Bone marrow (tissue), 2 donors: Measurements from ENCODE around the gene C2CD2.

Experiments
- DNase-seq, 2 donors: peaks; one replicate each; lab custom pipeline; 2025; lab: John Stamatoyannopoulos, UW

C2CD2 gene

DNA sequence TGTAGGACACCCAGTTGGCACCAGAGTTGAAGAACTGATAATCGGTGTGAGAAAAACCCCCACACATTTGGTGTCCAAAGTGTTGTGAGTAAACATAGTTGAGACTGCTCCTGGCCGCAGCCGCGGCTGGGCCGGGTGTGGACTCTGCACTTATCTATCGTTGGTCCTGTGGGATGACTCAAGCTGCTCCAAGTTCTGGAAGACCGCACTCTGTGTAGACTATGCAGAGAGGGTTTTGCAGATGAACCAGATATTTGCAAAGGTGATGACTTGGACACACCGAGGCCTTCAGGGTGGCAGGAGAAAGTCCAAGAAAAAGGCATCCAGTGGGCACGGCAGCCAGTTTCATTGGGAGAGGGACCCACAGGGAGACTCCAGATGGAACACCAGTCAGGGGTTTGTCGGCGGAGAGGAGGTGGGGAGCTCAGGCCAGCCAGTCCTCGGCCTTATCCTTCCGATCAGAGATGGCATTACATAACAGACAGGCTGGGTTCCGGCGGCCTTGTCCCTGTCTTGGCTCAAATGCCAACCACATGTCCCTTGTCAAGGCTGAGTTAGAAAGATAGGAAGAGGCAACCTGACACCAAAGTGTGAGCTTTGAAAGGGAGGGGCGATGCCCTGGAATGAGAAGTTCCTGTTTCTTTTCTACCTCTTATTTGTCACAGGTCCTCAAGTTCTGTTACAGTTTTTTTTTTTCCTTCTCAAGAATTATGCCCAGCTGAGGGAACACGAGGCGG is 21.1 kb downstream of the C2CD2 start:
- peak in 1 of 2 donors; percentile 90 for DNase-seq

DNA sequence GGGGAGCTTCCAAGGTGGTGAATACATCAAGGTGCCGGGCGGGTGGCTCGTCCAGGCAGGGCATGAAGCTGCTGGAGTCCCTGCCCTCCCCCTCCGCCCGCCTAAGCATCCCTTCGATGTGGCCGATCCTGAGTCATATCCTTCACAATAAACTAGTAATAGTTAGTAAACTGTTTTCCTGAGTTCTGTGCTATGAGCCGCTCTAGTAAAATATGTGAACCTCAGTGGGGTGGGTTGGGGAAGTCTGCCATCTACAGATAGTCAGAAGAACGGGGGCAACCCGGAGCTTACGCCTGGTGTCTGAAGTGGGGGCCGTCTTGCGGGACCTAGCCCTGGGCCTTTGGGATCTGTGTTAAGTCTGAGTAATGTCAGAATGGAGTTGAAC is 21.6 kb downstream of the C2CD2 start:
- DNase-seq: peak in 1 of 2 donors; percentile 79

DNA sequence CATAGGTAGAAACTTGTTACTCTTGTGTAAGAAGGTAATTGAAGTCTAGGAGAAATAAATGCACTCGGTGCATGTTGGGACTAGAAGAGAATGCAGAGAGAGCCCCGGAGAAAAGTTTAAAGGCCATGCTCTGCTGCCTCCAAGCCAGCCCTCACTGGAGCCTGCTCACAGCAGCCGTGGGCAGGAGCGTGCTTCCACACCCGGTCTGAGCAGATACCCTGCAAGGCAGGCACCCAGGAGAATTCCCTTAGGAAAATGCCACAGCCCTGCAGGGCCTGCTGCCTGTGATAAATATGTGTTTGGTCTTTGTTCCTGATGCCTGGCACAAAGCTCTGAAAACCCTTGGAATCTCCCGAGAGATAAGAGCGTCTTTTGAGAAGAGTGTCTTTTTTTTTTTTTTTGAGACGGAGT is 22.8 kb downstream of the C2CD2 start:
- no peak for DNase-seq

DNA sequence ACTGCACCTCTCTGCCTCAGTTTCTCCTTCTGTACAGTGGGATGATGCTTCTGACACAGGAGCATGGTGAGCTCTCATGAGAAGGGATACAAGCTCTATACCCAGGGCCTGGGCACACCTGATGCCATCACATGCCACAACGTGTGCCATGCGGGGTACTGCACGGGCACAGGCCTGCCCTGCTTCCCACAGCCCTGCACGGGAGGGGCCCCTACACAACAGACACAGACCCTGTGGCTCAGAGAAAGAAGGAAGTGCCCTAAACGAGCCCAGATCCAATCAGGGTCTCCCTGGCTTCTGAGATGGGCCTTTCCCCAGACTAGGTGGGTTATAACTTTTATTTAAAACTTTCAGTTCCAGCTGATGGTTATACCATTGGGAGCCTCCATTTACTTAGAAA is 24.6 kb downstream of the C2CD2 start:
- no peak for DNase-seq

DNA sequence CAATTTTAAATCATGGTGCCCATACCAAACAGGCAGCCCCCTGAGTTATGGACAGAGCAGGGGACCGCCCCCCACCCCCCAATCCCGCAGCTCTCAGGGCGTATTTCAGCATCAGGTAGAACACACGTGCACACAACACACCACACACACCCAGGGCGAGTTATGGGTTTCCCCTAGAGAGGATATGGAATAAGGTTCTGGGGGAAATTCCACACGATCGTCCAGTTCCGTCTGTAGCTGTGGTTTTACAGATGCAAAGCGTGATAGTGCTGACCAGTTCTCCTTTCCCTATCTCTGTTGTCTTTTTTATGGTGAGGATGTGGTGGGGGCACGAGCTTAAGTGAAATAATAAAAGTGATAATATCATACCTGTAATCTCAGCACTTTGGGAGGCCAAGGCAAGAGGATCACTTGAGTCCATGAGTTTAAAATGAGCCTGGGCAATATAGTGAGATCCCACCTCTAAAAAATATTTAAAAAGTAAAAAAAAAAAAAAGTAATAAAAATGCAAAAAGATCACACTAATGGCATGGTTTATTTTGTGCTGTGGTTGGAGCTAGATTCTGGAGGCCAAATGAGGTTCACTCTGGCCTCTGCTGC is 25.1 kb downstream of the C2CD2 start:
- no peak for DNase-seq

DNA sequence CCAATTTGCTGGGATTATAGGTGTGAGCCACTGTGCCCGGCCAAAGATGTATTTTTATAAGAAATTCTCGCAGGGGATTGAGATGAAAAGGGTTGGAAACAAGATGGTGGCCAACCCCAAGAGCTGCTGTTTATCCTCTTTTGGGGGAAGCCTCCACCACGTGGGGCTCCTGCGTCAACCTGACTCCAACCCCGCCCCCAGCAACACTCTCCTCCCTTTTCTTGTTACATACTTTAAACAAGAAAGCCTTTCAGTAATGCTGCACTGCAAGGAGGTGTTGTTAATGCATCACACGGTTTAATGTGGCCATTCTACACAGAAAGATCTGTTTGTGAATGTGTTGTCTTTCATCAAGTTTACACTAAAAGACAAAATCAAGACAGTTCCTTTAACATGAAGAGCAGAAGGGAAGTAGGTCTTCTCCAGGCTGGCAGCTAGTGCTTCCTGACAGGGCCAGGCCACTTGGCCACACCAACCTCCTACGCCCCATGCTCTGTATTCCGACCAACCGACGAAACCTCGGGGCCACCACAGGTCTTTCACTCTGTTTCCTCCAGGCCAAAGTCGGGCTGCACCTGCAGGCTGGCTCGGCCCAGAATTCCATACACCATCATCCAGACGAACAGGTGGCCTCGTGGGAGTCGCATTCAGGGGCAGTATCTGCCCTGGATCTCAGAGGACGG is 25.9 kb downstream of the C2CD2 start:
- DNase-seq: peak in 1 of 2 donors; percentile 56

DNA sequence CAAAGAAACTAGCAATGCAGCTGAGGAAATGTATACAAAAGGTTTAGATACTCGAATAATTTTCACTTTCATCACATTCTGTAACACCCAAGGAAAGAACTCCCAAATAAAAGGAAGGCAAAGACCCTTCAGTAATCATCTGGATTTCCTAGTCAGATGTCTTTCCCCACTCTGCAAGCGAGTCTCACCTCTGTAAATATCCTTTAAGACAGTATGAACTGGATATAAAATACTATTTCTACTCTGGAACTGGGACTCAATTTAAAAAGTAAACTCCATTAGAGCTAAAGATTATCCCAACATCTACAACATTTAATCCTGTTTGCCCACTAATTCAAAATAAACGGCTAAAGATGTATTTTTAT is 27.0 kb downstream of the C2CD2 start:
- DNase-seq: no peak

DNA sequence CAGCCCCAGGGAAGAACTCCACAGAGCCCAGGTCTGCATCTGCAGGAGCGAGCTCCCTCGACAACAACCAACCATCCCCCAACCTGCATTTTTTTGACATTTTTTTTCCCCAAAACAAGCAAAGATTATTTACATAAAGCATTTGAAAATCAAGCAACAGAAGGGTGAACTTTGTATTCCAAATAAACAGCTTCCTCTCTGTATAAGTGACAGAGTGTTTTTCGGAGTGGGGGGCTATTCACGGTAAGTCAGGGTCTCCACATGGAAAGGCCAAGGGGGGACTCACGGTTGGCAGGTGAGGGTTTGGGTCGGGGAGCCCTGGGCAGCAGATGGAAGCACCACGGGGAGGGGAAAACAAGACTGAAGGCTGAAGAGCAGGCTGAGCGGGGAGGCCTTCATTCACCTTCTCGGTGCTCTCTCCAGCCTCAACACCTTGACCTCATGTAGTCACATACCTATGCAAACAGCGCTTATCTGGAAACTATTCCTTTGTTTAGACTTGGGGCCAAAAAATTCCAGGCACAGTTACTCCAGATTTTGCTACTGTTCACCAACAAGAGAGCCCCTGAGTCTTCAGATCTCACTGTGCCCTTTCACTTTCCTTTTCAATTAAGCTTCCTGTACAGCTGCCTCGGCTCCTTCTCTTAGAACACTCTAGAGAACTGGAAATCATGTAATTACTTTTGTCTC is 27.6 kb downstream of the C2CD2 start:
- DNase-seq: peak in 1 of 2 donors; percentile 91

DNA sequence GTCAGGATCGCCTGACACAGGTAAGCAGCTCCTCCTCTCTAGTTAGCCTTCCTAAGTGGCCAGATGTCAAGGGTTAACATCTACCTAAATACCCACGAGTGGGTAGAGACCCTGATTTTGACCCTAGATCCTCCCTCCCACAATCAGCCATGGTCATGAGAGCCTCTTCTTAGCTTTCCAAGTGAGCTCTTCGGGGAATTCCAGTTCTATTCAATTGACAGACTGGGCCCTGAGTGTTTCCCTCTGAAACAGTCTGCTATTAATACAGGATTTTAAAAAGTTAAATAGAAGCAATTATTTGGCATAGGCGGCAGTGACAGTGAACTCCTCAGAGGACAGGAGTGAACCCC is 28.1 kb downstream of the C2CD2 start:
- DNase-seq: no peak

DNA sequence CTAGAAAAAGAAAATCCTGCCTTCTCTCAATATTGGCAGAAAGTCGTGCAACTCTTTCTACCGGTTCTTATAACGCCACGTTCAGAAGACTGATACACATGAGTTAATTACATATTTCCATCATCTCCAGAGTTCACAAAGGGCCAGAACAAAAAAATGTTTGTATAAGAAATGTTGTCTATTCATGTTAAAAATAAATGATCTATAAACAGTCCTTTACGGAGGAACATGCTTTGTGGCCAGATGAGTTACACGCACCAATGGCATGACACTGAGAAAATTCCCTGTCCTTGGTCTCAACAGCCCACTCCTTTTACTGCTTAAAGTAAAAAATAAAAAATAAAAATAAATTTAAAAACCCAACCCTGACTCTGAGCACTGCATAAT is 29.5 kb downstream of the C2CD2 start:
- DNase-seq: no peak

DNA sequence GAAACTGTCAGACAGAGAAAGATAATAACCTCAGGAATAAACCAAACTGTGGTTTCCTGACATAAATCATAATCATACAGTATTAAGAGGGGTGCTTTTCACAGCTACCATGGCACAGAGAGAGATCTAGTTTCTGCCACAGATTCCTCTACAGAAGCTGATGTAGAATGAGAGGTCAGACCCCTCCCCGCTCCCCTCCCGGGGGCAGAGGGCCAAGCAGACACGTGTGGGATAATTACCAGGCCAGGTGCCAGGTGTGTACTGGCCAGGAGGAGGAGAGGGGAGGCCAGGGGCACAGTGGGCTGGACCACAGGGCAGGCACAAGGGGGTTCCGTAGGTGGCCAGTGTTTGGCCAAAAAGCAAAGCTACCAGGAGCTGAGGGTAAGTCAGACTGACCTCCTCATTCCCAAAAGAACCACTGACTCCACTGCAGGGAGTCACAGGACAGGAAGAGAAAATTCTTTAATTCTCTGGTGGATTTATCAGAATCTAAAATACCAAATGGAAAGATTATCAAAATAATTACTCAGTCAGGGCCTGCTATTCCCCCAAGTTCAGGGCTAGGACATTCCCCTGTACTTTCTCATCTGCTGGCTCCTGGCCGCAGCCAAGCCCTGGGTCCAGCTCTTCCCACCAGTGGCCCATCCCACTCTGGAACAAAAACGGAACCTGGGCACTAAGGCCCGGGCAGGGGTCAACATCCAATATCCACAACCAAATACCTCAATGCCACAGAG is 30.0 kb downstream of the C2CD2 start:
- DNase-seq: peak in 1 of 2 donors; percentile 50

DNA sequence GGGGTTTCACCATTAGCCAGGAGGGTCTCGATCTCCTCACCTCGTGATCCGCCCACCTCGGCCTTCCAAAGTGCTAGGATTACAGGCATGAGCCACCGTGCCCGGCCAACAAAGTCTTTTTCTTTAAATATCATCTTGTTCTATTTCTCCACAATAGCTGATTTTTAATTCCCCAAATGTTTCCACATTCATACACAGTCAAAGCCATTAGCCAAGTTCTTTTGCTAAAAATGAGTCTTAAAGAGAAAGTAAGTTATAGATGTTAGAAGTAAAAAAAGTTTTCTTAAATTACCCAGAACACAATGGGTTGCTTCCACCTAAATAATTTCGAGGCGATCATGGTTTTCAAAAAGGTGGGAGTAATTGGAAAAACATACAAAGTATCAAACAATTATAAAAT is 30.6 kb downstream of the C2CD2 start:
- DNase-seq: no peak

DNA sequence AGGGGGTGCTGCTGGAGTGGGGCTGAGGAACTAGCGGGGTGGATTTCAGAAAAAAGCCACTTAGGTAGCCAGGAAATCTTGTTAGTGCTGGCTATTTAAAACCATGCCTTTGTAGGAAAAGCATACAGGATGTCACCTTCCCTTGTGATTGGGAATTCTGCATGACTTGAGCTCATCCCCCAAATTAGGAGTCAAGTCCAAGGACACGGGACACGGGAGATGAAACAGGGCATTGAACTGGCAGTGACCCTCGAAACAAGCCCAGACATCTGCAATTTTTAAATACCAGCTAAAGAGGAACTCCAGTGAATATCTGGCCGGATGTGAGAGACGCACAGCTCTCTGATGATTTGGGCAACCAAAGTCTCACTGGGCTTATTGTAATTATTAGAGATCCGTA is 32.8 kb downstream of the C2CD2 start:
- peak in 1 of 2 donors; percentile 17 for DNase-seq

DNA sequence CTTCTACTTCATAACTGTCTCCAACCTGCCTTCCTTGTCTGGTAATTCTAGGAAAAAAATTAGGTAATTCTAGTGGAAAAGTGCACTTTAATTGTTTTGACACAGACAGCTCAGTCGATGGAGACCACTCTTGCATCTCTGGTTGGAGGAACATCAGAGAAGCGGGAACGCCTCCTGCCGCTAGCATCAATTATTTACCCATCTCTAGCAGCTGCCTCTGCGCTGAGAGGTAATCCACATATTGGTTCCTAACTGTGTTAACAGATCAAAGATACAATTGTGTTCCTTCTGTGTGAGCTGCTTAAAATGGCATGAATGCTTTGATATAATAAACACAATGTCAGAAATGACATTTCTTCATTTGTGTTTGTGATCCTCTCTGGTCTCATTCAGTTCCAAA is 33.3 kb downstream of the C2CD2 start:
- no peak for DNase-seq

DNA sequence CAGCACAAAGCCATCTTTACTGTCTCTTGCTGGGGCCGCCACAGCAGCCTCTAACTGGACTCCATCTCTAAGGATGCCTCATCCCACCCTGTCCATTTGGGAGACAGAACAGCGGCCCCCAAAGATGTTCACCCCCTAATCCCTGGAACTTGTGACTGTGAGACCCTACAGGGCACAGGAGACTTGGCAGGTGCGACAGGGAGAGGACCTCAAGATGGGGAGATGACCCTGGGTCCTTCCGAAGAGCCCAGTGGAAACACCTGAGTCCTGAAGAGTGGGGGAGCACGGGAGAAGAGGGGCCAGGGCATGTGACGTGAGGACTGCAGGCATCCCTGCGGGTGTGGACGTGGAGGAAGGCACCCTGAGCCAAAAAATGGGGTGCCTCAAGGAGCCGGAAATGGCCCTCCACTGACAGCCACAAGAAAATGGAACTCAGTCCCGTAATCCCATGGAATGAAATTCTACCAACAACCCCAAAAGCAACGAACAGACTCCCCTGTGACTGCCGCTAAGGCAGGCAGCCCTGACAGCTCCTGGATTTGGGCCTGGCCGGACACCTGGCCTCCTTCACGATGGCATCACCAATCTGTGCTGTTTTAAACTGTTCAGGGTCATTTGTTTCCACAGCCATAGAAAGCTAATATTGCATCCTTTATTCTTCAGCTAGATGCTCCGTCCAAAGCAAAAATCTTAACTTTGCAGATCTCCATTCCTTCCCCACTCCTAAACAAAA is 34.0 kb downstream of the C2CD2 start:
- no peak for DNase-seq

DNA sequence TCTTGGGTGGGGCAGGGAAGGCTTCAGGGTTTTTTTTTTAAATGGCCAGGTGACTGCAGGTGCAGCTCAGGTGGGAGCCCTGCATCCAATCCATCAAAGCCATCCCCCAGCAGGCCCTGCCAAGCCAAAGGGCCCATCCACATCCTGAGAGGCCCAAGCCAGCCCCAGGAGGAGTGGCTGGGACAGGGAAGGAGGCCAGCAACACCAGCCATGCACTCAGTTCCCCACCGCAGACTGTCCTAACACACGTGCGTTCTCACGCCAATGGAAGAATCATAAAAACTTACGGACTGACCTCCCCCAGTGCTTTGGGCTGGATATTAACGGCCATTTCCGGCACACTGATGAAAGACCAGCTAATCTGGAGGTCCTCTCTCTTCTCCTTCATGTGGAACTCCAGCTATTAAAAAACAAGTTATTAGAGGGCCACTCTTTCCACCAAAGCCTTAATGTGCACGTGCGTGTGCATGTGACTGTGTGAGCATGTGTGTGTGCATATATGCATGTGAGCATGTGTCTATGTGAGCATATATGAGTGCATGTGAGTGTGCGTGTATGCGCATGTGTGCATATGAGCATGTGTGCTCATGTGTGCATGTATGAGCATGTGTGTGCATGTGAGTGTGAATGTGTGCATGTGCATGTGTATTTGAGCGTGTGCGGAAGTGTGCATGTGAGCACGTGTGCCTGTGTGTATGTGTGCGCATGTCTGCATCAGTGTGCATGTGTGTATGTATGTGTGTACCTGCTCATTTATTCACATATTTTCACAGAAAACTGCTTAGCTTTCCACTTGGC is 35.1 kb downstream of the C2CD2 start:
- no peak for DNase-seq

DNA sequence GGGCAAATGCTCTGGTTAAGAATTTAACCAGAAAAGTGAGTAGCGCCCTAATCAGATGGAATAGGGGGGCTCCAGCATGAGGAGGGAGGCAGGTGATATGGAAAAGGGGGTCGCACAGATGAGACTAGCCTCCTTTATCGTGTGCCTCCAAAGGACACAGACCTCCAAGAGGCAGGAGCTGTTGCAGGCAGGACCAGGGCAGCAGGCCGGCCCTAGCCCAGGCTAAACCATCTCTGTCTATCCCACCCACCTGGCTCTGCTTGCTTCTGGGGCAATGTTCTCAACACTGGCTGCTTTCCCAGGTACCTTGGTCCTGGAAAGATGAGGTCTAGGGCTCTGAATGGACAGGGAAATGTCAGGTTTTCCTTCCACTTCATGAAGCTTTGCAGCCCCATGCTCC is 36.3 kb downstream of the C2CD2 start:
- DNase-seq: no peak

DNA sequence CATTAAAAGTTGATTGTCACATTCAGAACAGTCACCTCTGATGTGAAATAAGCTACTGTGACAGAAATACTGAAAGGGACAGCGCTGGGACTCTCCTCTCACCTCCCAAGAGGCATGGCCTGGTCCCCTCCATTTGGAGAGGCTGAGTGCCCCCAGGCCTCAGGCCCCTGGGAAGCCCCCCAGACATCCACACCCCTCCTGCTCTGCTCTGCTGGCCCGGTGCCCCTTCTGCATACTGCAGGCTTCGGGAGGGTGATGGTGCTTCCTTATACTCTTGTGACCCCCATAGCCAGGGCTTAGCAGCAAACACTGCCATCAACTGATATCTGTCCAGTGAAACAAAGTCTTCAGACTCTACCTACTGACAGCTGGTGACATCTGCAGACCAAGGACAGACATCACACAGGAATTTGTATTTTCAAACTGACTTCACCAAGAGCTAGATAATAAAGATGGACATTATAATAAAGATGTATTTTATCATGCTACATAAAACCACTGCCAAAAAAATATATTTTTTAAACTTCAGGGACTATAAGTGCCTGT is 36.9 kb downstream of the C2CD2 start:
- no peak for DNase-seq

DNA sequence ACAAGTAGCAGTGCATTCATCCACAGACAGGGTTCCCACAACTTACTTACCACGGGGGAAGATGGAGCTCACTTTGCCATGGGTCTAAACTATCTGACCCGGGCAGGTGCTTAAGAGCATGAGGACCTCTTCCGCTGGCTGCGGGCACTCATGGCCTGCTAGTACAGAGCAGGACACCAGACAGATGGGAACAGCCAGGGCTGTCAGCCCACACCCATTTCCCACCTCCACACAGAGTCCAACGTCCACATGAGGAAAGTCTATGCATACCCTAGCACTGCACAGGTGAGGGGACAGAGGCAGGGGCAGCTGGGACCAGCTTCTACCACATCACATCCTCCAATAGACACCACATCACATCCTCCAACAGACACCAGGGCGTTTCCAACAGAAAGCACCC is 38.9 kb downstream of the C2CD2 start:
- DNase-seq: no peak

DNA sequence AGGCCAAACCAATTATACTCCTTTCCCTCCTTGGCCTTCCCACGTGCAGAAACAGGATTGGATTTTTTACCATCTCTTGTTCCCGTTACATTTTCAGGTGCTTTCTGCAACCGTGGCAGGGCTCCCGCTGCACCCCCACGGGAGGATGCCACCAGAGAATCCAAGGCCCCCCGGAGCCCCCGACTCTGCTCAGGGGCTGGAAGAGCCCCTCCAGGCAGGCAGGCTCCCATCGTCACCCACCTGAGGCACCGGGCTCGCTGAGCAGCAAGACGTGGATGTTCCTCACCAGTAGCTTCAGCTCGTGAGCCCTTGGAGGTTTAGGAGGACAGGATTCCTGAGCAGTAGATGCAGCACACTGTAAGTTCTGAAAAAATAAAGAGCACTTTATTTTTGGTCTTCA is 39.5 kb downstream of the C2CD2 start:
- no peak for DNase-seq
